Effector memory CD8-positive, alpha-beta T cell (primary cell): ENCODE results near the gene DSCAML1.
"Not testable (repeated sequence)": the region's sequence is repeated elsewhere in the genome, so short reads cannot be mapped to it uniquely, and the experiment has no call there.

Source experiments
- ATAC-seq: fragments of 150-1000 bp; cut with Tn5 transposase; replicated peaks from 2 replicates; pipeline ENCODE4 v1.10.0; 2021; ENCODE audit warnings: mild to moderate bottlenecking, moderate library complexity
- DNase-seq, 3 experiments: peaks; one replicate each; pipeline ENCODE4 v3.0.0; 2021
- H3K27ac Mint-ChIP-seq, 2 donors: one replicate each; pipeline ENCODE4 v1.8.0; 2022; ENCODE audit warnings: mild to moderate bottlenecking in 2 of 2, mixed read lengths in 2 of 2, moderate library complexity in 2 of 2
- H3K27me3 Mint-ChIP-seq, 2 donors: one replicate each; pipeline ENCODE4 v1.8.0; 2022; ENCODE audit warnings: mixed read lengths in 2 of 2
- H3K36me3 Mint-ChIP-seq: one replicate; pipeline ENCODE4 v1.8.0; 2022; ENCODE audit warnings: mild to moderate bottlenecking, moderate library complexity, mixed read lengths; ENCODE audit not compliant: insufficient read depth
- H3K4me1 Mint-ChIP-seq, 2 donors: one replicate each; pipeline ENCODE4 v1.8.0; 2022; ENCODE audit warnings: low read depth in 2 of 2, mixed read lengths in 2 of 2
- H3K4me3 Mint-ChIP-seq, 2 donors: one replicate each; pipeline ENCODE4 v1.8.0; 2022; ENCODE audit warnings: mild to moderate bottlenecking in 2 of 2, mixed read lengths in 2 of 2, moderate library complexity in 2 of 2
- H3K9me3 Mint-ChIP-seq, 2 donors: one replicate each; pipeline ENCODE4 v1.8.0; 2022; ENCODE audit warnings: mixed read lengths in 2 of 2

The DSCAML1 gene

GRCh38 chr11:117410861-117411710 lies 385.9 kb downstream of the DSCAML1 start:
- Mint-ChIP-seq H3K4me1 (no peaks in the 10 kb centered on the region), H3K9me3 (no peaks in the 10 kb centered on the region), H3K36me3 (no peaks in the 10 kb centered on the region), H3K27ac (no peak overlapping the region), H3K4me3 (no peak overlapping the region), H3K27me3 (no peaks in the 10 kb centered on the region)
- no peak for ATAC-seq
- no peak for DNase-seq

- no peak overlapping the region for H3K27ac Mint-ChIP-seq
- no peaks in the 10 kb centered on the region for H3K4me1 Mint-ChIP-seq
Observed at GRCh38 chr11:117410238-117410637, 386.8 kb downstream of the DSCAML1 start.

GRCh38 chr11:117409511-117409910 lies 387.5 kb downstream of the DSCAML1 start:
- Mint-ChIP-seq H3K4me3 (no peak overlapping the region), H3K9me3 (no peaks in the 10 kb centered on the region), H3K27me3 (no peaks in the 10 kb centered on the region), H3K36me3 (peaks cover under 1% of the 10 kb centered on the region), H3K4me1 (no peaks in the 10 kb centered on the region), H3K27ac (no peak overlapping the region)
- ATAC-seq (no peak), DNase-seq (no peak)

More at GRCh38 chr11:117410238-117410637, 386.8 kb downstream of the DSCAML1 start:
- Mint-ChIP-seq H3K9me3 (no peaks in the 10 kb centered on the region), H3K27me3 (no peaks in the 10 kb centered on the region), H3K4me3 (no peak overlapping the region), H3K36me3 (no peaks in the 10 kb centered on the region)
- DNase-seq (no peak), ATAC-seq (no peak)

- ATAC-seq (no peak), DNase-seq (no peak)
- Mint-ChIP-seq H3K36me3 (peaks cover 4% of the 10 kb centered on the region), H3K27ac (no peak overlapping the region), H3K27me3 (no peaks in the 10 kb centered on the region), H3K9me3 (no peaks in the 10 kb centered on the region), H3K4me1 (no peaks in the 10 kb centered on the region), H3K4me3 (no peak overlapping the region)
Observed at GRCh38 chr11:117408356-117408755, 388.7 kb downstream of the DSCAML1 start.

GRCh38 chr11:117407016-117407415 lies 390.0 kb downstream of the DSCAML1 start:
- peaks cover 8% of the 10 kb centered on the region for H3K36me3 Mint-ChIP-seq
- no peak overlapping the region for H3K4me3 Mint-ChIP-seq
- no peaks in the 10 kb centered on the region for H3K27me3 Mint-ChIP-seq
- DNase-seq (no peak), ATAC-seq (no peak)
- H3K4me1 Mint-ChIP-seq: no peaks in the 10 kb centered on the region
- no peak overlapping the region for H3K27ac Mint-ChIP-seq
- no peaks in the 10 kb centered on the region for H3K9me3 Mint-ChIP-seq

GRCh38 chr11:117405898-117406297 lies 391.1 kb downstream of the DSCAML1 start:
- ATAC-seq, H3K4me3 Mint-ChIP-seq: not testable (repeated sequence)

GRCh38 chr11:117399100-117399840 lies 397.7 kb downstream of the DSCAML1 start:
- H3K36me3 Mint-ChIP-seq: peaks cover 33% of the 10 kb centered on the region

More at GRCh38 chr11:117405898-117406297, 391.1 kb downstream of the DSCAML1 start:
- H3K9me3 Mint-ChIP-seq, H3K36me3 Mint-ChIP-seq, H3K27ac Mint-ChIP-seq, H3K27me3 Mint-ChIP-seq, DNase-seq, H3K4me1 Mint-ChIP-seq: not testable (repeated sequence)

GRCh38 chr11:117398618-117399017 lies 398.4 kb downstream of the DSCAML1 start:
- not testable (repeated sequence) for H3K9me3 Mint-ChIP-seq, ATAC-seq, DNase-seq, H3K4me3 Mint-ChIP-seq, H3K27ac Mint-ChIP-seq, H3K27me3 Mint-ChIP-seq, H3K4me1 Mint-ChIP-seq
- peaks cover 36% of the 10 kb centered on the region for H3K36me3 Mint-ChIP-seq

More at GRCh38 chr11:117399100-117399840, 397.7 kb downstream of the DSCAML1 start:
- H3K27ac Mint-ChIP-seq: peak overlapping the region in 1 of 2 donors; percentile 36
- H3K4me3 Mint-ChIP-seq, H3K9me3 Mint-ChIP-seq, H3K4me1 Mint-ChIP-seq, DNase-seq, H3K27me3 Mint-ChIP-seq, ATAC-seq: not testable (repeated sequence)

GRCh38 chr11:117396970-117397369 lies 400.0 kb downstream of the DSCAML1 start:
- no peak for DNase-seq
- H3K27me3 Mint-ChIP-seq: no peaks in the 10 kb centered on the region
- H3K36me3 Mint-ChIP-seq: peaks cover 36% of the 10 kb centered on the region
- no peak overlapping the region for H3K27ac Mint-ChIP-seq
- no peaks in the 10 kb centered on the region for H3K4me1 Mint-ChIP-seq
- H3K9me3 Mint-ChIP-seq: no peaks in the 10 kb centered on the region
- no peak overlapping the region for H3K4me3 Mint-ChIP-seq
- ATAC-seq: no peak

GRCh38 chr11:117395476-117395875 lies 401.5 kb downstream of the DSCAML1 start:
- ATAC-seq (no peak), DNase-seq (no peak)
- no peaks in the 10 kb centered on the region for H3K9me3 Mint-ChIP-seq
- no peaks in the 10 kb centered on the region for H3K27me3 Mint-ChIP-seq
- peaks cover 36% of the 10 kb centered on the region for H3K36me3 Mint-ChIP-seq
- no peak overlapping the region for H3K4me3 Mint-ChIP-seq
- no peaks in the 10 kb centered on the region for H3K4me1 Mint-ChIP-seq
- H3K27ac Mint-ChIP-seq: peak overlapping the region in 1 of 2 donors; percentile 51

- Mint-ChIP-seq H3K4me1 (no peaks in the 10 kb centered on the region), H3K27me3 (no peaks in the 10 kb centered on the region), H3K27ac (peak overlapping the region; percentile 19 to 46), H3K4me3 (no peak overlapping the region), H3K9me3 (no peaks in the 10 kb centered on the region), H3K36me3 (peaks cover 42% of the 10 kb centered on the region)
- DNase-seq (no peak), ATAC-seq (no peak)
Observed at GRCh38 chr11:117394221-117394925, 402.6 kb downstream of the DSCAML1 start.

GRCh38 chr11:117392979-117393378 lies 404.0 kb downstream of the DSCAML1 start:
- H3K27ac Mint-ChIP-seq: no peak overlapping the region
- ATAC-seq (no peak), DNase-seq (no peak)
- no peaks in the 10 kb centered on the region for H3K27me3 Mint-ChIP-seq
- H3K4me1 Mint-ChIP-seq: no peaks in the 10 kb centered on the region
- H3K4me3 Mint-ChIP-seq: no peak overlapping the region
- H3K36me3 Mint-ChIP-seq: peaks cover 38% of the 10 kb centered on the region
- H3K9me3 Mint-ChIP-seq: no peaks in the 10 kb centered on the region

- H3K36me3 Mint-ChIP-seq: peaks cover 35% of the 10 kb centered on the region
Observed at GRCh38 chr11:117392001-117392690, 404.9 kb downstream of the DSCAML1 start.

More at GRCh38 chr11:117392001-117392690, 404.9 kb downstream of the DSCAML1 start:
- Mint-ChIP-seq H3K27me3 (no peaks in the 10 kb centered on the region), H3K4me3 (no peak overlapping the region), H3K27ac (no peak overlapping the region), H3K4me1 (no peaks in the 10 kb centered on the region), H3K9me3 (no peaks in the 10 kb centered on the region)
- DNase-seq (no peak), ATAC-seq (no peak)
